ENCODE results near the gene KRT76.
"Not testable (repeated sequence)": the region's sequence is repeated elsewhere in the genome, so short reads cannot be mapped to it uniquely, and the experiment has no call there.

Gene KRT76

DNA sequence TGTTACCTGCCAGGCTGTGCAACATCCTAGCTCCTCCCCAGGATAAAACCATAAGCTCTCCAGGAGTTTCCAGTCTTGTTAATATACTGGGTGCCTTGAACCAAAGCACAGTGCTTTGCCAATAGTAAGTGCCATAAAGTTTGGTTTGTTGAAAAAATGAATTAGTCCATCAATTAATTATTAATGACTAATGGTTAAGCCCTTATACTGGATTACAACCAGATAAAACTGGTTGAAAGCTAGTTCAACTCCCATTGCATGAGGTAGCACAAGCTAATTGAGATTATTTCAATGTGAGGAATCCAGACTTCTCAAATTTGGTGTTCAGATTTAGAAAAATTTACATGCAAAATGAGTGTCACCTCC is 20.4 kb upstream of the KRT76 start:
- DNase-seq (ENCODE audit: low read depth) = no peak
- H3K4me3 ChIP-seq (ENCODE audit: low read depth, low read length) = no peak overlapping the region
- TF ChIP-seq, protein P1, sequence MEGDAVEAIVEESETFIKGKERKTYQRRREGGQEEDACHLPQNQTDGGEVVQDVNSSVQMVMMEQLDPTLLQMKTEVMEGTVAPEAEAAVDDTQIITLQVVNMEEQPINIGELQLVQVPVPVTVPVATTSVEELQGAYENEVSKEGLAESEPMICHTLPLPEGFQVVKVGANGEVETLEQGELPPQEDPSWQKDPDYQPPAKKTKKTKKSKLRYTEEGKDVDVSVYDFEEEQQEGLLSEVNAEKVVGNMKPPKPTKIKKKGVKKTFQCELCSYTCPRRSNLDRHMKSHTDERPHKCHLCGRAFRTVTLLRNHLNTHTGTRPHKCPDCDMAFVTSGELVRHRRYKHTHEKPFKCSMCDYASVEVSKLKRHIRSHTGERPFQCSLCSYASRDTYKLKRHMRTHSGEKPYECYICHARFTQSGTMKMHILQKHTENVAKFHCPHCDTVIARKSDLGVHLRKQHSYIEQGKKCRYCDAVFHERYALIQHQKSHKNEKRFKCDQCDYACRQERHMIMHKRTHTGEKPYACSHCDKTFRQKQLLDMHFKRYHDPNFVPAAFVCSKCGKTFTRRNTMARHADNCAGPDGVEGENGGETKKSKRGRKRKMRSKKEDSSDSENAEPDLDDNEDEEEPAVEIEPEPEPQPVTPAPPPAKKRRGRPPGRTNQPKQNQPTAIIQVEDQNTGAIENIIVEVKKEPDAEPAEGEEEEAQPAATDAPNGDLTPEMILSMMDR (IDR thresholded peaks at IDR 0.05; ENCODE audit: insufficient read depth, low read depth, low read length, missing control alignments) = no peak

GRCh38 chr12:52796839-52797528 is 19.8 kb upstream of the KRT76 start:
- no peak for DNase-seq (ENCODE audit: low read depth)
- H3K4me3 ChIP-seq (ENCODE audit: low read depth, low read length) = no peak overlapping the region
- TF ChIP-seq, protein P1 (IDR thresholded peaks at IDR 0.05; ENCODE audit: insufficient read depth, low read depth, low read length, missing control alignments) = no peak

DNA sequence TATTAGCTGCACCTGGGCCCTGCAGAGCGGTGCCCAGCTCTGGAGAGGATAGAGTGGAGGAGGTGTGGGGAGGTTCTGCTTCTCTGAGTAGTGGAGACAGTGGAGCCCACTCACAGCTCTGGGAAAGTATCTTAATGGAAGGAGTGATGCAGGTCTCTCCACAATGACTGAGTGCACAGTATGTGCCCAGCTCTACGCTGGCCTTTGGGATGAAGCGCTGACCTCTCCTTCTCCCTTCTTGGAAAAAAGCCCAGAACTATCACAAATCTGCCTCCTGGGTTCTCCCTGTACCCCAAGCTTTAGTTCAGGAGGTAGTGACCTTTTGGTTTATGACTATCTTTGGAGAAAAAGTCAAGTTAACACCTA is 19.3 kb upstream of the KRT76 start:
- TF ChIP-seq, protein P1 (IDR thresholded peaks at IDR 0.05; ENCODE audit: insufficient read depth, low read depth, low read length, missing control alignments) = no peak
- H3K4me3 ChIP-seq (ENCODE audit: low read depth, low read length) = no peak overlapping the region
- no peak for DNase-seq (ENCODE audit: low read depth)

GRCh38 chr12:52795694-52796428 is 18.7 kb upstream of the KRT76 start, which contains the start of gene KRT3:
Gene KRT3, minus strand, starts transcription at chr12:52796117. Its CDS starts 75 bp downstream, at chr12:52796042.
- TF ChIP-seq, protein P1 (IDR thresholded peaks at IDR 0.05; ENCODE audit: insufficient read depth, low read depth, low read length, missing control alignments) = no peak
- H3K4me3 ChIP-seq (ENCODE audit: low read depth, low read length) = no peak within 1 kb of the TSS
- DNase-seq (ENCODE audit: low read depth) = no peak

- H3K4me3 ChIP-seq (ENCODE audit: low read depth, low read length); DNase-seq (ENCODE audit: low read depth): not testable (repeated sequence)
These were observed 18.2 kb upstream of the KRT76 start for GRCh38 chr12:52795332-52795674.

- no peak overlapping the region for H3K4me3 ChIP-seq (ENCODE audit: low read depth, low read length)
- DNase-seq (ENCODE audit: low read depth) = no peak
- TF ChIP-seq, protein P1 (IDR thresholded peaks at IDR 0.05; ENCODE audit: insufficient read depth, low read depth, low read length, missing control alignments) = no peak
These were observed 17.6 kb upstream of the KRT76 start for GRCh38 chr12:52794479-52795331.
